ENCODE data around the gene PELI1.
A peak's percentile ranks its signal among the peaks of the same experiment; 100 is the strongest.

Gene PELI1

GRCh38 chr2:64144057-64145013, at the start of gene PELI1:
TSS of gene PELI1 (minus strand) at chr2:64144420. CDS start at chr2:64108310, 36,110 bp downstream.
- peak; percentile 93 to 95 for DNase-seq

DNA sequence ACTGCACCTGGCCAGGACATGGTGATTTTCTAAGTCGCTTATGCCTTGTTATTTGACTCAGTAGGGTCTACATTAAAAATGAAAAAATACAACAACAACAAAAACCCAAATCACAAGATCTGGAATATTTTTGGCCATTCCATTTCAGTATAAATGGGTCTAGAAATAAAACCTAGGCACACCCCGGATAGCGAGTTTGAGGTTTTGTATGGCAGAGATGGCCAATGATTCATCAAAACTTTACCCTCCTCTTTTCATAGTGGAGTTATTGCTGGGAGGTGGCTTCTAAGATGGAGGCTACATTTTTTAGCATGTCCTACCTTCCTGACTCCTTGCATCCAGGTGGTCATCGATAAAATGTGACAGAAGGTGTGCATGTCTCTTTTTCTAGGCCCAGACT, 49.3 kb upstream of the PELI1 start:
- DNase-seq, result no peak

GRCh38 chr2:64192664-64193105, 48.5 kb upstream of the PELI1 start:
- no peak for DNase-seq

GRCh38 chr2:64192125-64192479, 47.9 kb upstream of the PELI1 start:
- DNase-seq, result no peak

DNA sequence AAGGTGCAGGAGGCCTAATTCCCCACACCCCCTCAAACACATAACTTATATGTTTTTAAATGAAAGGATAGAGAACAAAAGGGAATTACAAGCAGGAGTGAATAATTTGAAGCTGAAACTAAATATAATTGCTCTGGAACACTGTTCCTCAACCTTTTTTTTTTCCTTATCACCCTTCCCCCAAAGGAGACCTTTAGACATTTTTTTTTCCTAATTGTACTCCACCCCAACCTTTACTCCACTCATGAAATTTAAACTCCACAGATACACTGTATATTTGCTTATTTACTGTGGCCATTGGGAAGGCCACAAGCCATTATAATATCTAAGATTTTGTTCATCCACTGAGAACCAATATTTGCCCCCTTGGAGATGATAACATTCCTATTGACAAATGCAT, 45.4 kb upstream of the PELI1 start:
- DNase-seq, result no peak

DNA sequence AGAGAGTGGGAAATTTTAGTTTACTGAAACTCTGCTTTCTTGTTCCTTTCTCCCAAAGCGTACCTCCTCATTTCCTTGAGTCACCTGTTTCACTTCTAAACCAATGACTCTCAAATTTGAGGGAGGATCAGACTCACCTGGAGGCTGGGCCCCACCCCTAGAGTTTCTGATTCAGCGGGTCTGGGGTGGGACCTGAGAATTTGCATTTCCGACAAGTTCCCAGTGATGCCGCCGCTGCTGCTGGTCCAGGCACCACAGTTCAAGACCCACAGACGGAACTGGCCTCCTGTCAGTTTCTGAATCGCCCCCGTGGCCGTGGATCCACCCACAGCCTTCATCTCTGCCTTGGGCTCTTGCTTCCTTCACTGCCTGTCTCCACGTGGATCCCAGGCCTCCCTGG, 44.9 kb upstream of the PELI1 start:
- no peak for DNase-seq

DNA sequence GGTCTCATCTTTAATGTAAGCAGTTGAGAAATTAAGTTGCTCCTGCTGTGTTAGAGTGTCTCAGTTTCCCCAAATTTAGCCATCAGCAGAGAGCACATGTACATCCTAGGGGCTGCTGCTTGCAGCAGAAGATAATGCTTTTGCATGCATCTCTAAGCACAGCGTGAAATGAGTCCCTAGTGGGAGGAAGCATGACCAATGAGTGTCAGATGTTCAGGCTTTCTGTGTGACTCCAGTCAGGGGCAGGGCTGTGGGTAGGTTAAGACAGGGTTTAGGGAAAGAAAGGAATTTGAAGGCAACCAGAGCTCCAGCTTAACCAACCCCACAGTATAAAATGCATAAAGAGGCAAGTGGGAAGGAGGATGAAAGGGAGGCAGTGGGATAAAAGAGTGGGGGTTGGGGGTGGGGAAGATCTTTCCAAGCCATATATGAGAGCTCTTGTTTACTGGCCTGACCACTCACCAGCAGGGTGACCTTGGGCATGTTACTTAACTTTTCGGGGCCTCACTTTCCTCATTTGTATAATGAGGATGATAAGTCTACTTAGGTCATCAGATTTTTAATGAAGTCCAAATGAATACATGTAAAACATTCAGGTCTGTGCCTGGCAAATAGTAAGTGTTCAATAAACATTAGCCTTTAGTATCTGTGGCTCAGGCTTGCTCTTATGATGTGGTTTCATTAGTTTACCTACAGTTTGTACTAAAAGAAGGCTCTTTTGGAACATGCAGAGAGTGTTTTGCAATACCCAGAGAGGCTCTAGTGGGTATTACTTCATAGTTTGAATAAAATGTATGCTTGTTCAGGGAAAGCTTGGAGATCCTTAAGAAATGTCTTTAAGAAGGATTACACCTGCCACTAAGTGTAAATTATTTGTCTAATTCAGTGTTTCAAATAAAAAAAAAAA, 42.7 kb upstream of the PELI1 start:
- DNase-seq, result no peak

DNA sequence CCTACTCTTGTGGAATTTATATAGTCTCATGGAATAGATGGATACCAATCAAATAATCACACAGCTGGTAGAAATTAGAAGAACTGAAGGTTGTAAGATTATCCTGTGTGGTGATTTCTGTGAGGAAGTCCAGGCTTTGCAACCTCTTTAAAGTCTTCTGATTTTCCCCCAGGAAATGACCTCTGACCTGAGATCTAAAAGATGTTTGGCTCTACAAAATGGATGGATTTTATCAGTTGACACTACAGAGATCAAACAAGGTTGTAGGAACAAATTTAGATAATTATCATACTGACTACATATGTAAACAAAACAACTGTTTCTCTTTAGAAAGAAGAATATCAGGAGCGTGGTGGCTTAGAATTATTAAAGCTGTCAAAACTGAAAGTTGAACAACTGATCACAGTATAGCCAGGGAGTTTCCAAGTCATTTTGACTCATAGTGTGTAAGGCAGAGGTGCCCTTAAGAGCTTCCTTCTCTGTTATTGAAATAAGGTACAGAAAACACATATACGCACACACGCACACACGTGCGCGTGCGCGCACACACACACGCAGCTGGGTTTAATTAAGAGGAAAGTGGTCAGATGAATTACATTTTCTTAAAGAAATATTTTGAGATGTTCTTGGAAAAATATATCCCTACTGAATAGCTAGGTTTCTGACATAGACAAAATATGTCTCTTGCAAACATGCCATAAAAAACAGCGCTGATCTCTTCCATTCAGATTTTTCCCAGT, 35.5 kb upstream of the PELI1 start:
- no peak for DNase-seq

GRCh38 chr2:64177315-64177714, 33.1 kb upstream of the PELI1 start:
- DNase-seq, result no peak

DNA sequence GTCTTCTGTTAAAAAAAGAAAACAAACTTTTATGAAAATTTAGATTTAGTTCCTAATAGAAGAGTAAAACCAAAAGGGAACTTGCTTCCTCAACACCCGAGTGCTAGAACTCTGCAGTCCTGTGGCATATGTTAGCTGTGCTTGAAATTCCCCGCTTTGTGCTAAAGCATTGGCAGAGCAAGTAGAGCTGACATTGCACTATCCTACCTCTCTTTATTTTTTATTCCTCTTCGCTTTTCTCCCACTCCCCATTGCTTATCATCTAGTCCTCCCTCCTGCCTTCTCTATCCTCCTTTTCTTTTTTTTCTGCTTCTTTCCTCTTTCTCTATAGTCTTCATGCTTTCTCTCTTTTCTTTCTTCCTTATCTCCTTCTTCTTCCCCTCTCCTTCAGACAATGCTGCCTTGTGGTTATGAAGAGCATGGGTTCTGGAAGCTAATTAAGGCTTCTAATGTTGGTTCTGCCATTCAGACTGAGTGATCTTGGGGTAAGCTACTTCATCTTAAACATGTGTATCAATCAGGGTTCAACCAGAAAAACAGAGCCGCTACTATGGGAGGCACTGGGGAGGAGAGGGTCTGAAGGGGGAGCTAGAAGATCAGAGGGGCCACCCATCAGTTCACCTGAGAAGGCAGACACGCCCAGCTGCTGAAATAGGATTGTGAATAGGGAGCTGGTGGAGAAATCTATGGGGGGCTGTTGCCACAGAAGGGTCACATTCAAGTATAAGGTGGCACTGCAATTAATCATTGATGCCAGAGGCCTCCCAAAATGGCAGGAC, 31.4 kb upstream of the PELI1 start:
- no peak for DNase-seq

- DNase-seq, result no peak
Measured at GRCh38 chr2:64173156-64174135, 29.2 kb upstream of the PELI1 start.

DNA sequence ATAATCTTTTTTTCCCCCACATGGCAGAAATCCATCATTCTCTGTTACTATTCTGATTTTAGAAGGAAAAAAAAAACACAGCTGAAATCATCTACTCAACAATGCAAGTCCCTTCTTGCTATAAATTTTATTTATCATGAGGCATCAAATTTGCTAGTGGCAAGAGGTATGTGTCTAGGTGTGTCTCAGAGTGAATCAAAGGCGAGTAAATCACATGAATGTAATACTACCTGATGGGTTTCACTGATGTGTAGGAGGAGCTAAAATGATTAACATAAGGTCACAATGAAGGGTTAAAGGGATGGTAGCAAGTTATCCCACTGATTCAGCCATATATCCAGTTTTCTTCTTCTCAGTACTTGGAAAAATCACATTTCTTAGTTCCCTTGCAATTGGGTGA, 24.5 kb upstream of the PELI1 start:
- no peak for DNase-seq

DNA sequence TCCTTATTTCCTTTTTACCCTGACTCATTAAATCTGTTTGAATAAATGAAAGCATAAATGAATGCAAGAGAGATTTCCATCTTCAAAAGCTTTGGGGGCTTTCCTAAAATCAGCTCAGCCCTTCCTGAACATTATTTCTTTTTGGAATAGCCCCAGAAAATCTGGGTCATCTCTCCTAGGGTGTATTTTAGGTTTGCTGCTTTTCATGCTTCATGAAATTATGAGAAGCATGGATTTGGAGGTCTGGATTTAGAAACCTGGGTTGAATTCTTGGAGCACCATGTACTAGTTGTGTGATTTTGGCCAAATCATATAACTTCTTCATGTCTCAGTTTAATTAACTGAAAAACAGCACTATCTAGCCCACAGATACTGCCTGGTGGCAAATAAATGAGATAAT, 24.0 kb upstream of the PELI1 start:
- DNase-seq, result no peak

DNA sequence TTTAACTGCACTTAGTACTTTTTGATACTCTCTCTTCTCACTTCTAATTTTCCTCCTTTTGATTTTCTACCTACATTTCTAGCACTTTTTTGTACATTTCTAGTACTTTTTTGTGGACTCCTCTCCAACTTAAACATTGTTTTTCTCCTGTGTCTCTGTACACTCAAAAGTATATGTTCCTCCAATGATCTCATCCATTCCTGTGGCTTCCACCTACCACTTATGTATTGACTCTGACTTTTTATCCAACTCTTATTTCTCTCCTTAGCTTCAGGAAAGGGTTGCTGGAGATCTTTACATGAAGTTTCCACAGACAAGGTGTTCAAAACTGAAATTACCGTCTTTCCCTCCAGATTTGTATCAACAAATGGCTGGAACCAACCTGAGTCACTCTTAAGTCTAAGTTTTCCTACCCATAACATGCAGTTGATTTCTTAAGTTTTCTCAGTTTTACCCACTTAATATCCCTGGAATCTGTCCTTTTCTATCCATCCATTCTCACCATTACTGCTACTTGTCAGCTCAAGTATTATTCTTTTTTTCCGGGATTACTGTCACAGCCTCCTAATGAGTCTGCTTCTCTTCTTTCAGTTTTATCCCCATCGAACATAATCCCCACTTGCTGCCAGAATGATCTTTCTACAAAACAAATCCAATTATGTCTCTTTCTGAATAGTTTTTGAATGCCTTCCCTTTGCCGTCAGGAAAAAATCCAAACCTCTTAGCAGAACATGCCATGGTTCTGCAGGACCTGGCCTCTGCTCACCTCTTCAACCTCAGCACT, 22.6 kb upstream of the PELI1 start:
- no peak for DNase-seq

DNA sequence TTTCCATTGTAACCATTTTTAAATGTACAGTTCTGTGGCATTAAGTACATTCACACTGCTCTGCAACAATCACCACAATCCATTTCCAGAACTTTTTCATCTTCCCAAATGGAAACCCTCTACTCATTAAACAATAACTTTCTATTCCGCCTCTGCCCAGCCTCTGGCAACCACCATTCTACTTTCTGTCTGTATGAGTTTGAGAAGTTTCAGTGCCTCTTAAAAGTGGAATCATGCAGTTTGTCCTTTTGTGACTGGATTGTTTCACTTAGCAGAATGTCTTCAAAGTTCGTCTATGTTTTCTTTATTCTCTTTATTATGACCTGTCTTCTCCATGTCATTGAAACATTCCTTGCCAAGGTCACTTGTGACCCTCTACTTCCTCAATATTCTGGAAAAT, 22.0 kb upstream of the PELI1 start:
- peak in 1 of 2 experiments; percentile 29 for DNase-seq

GRCh38 chr2:64165706-64166105, 21.5 kb upstream of the PELI1 start:
- no peak for DNase-seq

GRCh38 chr2:64164629-64165028, 20.4 kb upstream of the PELI1 start:
- no peak for DNase-seq

GRCh38 chr2:64162516-64162915, 18.3 kb upstream of the PELI1 start:
- DNase-seq, result no peak

DNA sequence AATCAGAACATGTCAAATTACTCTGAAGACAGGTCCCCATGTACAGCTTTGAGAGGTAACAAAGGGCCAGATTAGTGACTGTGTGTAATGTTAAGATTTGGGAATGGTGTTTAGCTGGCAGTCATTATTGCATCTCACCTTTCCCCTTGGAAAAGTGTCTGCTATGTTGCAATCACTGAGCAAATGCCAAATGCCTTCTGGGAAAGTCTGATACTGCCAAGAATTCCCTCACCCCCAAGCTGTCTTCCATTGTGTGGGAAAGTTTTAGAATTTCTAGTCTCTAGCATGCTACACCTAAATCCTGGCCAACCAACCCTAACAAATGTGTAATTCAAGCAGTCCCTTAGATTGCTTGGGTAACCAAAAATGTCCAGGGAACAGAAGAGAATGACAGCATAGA, 13.6 kb upstream of the PELI1 start:
- DNase-seq, result no peak

DNA sequence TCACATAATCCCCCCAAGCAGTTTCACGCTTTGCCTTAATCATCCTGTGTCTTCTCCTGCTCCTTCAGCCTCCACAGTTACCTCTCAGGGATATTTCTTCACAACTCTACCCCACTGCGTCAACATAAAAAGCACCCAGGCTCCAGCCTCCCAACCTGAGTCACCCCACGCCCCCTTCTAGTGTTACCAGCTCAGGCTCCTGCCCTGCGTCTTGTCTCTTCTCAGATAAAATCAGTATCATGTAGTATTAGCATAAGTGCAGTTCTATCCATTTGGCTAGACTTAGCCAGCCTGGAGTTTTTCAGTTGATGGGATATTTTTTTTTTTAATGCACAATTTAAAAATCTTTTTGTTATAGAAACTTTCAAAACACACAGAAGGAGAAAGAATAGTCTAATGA, 9.6 kb upstream of the PELI1 start:
- no peak for DNase-seq

All from activated CD4-positive, alpha-beta T cell treated with anti-CD3 and anti-CD28 coated beads, Interleukin-2, amount 50 U/mL, for 48 hours (primary cell).